ENCODE data around the gene ME3. TPM values are rescaled to one million over a fixed set of nuclear protein-coding genes. Genes with fewer than 3 reads are reported as not detected.

The ME3 gene
- total RNA-seq, 1 experiment from 2014 or later, result 83.8 TPM

DNA sequence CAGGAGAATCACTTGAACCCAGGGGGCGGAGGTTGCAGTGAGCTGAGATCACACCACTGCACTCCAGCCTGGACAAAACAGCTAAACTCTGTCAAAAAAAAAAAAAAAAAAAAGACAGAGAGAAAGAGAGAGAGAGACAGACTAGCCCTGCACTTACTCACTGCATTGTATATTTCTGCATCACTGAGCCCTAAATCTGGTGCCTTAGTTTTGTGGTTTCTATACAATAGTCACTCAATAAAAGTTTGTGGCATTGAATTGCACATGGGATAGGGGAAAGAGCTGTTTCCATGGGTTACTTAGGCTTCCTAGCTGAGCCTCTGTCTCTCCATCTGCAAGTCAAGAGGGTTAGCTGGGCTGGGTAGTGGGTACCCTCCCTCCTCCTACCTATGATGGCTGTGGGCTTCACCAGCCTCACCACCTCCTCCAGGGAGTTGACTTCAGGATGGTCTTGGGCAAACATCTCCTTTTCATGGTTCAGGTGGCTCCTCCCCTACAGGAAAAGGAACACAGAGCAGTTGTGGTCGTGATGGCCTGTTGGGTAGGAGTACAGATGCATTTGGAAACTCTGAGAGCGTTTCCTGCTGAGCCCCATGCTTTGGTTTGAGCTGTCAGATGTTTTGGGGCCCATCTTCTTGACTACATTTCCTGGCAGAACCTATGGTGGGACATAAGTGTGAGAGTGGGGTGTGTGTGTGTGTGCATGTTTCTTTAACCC lies 224.5 kb downstream of the ME3 start:
- no peaks in the 10 kb centered on the region for H3K27me3 ChIP-seq (ENCODE audit: low read length)
- H3K27ac ChIP-seq (ENCODE audit: low read length), result no peak overlapping the region
- POLR2A ChIA-PET (ENCODE audit: unreplicated experiment), result no interaction called here
- BruUV-seq (replicated peaks), result no TSS peak
- no peak overlapping the region for H3K4me3 ChIP-seq (ENCODE audit: low read length)
- ATAC-seq (no peak), DNase-seq (no peak)
- H3K4me1 ChIP-seq (ENCODE audit: insufficient read depth, low read length), result no peaks in the 10 kb centered on the region; the same call in 1 of the 2 replicates
- intact Hi-C loops (cut with micrococcal nuclease), result no loop called here
- no peaks in the 10 kb centered on the region for H3K9me2 ChIP-seq (replicated peaks; ENCODE audit: low read length)
- no peak overlapping the region for H3K9ac ChIP-seq (ENCODE audit: low read length)
- no peak for TF ChIP-seq EZH2 (IDR thresholded peaks at IDR 0.05; ENCODE audit: low read length, unreplicated experiment)
- TF ChIP-seq EZH2phosphoT487 (IDR thresholded peaks at IDR 0.05; ENCODE audit: borderline replicate concordance, low read length), result no peak
- TF ChIP-seq, protein P1, sequence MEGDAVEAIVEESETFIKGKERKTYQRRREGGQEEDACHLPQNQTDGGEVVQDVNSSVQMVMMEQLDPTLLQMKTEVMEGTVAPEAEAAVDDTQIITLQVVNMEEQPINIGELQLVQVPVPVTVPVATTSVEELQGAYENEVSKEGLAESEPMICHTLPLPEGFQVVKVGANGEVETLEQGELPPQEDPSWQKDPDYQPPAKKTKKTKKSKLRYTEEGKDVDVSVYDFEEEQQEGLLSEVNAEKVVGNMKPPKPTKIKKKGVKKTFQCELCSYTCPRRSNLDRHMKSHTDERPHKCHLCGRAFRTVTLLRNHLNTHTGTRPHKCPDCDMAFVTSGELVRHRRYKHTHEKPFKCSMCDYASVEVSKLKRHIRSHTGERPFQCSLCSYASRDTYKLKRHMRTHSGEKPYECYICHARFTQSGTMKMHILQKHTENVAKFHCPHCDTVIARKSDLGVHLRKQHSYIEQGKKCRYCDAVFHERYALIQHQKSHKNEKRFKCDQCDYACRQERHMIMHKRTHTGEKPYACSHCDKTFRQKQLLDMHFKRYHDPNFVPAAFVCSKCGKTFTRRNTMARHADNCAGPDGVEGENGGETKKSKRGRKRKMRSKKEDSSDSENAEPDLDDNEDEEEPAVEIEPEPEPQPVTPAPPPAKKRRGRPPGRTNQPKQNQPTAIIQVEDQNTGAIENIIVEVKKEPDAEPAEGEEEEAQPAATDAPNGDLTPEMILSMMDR (conservative IDR thresholded peaks at IDR 0.05; ENCODE audit: low read depth, low read length), result no peak
- CTCF ChIA-PET, result no interaction called here
- no peaks in the 10 kb centered on the region for H3K79me2 ChIP-seq (ENCODE audit: low read length)
- H4K20me1 ChIP-seq (ENCODE audit: low read length), result no peaks in the 10 kb centered on the region
- no peaks in the 10 kb centered on the region for H3F3A ChIP-seq (ENCODE audit: low read length, unreplicated experiment)
- no peaks in the 10 kb centered on the region for H3K36me3 ChIP-seq (ENCODE audit: low read depth, low read length)
- H3K4me2 ChIP-seq (ENCODE audit: low read length), result no peak overlapping the region
- no peak overlapping the region for H2AFZ ChIP-seq (ENCODE audit: low read length)
- no peaks in the 10 kb centered on the region for H3K9me3 ChIP-seq (ENCODE audit: low read length)

DNA sequence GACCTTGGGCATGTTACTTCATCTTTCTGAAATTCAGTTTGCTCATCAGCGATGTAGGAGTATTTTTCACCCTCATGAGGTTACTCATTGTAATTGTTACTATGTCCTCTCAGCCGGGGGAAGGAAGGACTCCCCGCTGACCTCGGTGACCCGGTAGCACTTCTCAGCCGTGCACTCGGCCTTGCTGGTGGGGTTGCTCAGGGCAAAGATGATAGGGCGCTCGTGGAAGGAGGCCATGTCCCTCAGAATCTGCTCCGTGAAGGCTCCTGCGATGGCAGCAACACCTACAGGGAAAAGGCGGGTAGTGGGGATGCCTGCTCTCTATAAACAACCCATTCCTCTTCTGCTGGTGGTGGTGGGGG lies 225.5 kb downstream of the ME3 start:
- intact Hi-C loops (cut with micrococcal nuclease), result no loop called here
- ChIA-PET POLR2A (ENCODE audit: unreplicated experiment) (no interaction called here), CTCF (no interaction called here)
- Histone ChIP-seq H4K20me1 (ENCODE audit: low read length) (no peaks in the 10 kb centered on the region), H3K9ac (ENCODE audit: low read length) (no peak overlapping the region), H3K4me2 (ENCODE audit: low read length) (no peak overlapping the region), H3K4me3 (ENCODE audit: low read length) (no peak overlapping the region), H3K36me3 (ENCODE audit: low read depth, low read length) (no peaks in the 10 kb centered on the region), H3K9me3 (ENCODE audit: low read length) (no peaks in the 10 kb centered on the region), H3K4me1 (ENCODE audit: insufficient read depth, low read length) (peaks cover 5% of the 10 kb centered on the region), H3K27ac (ENCODE audit: low read length) (no peak overlapping the region), H3K9me2 (replicated peaks; ENCODE audit: low read length) (no peaks in the 10 kb centered on the region), H3K79me2 (ENCODE audit: low read length) (no peaks in the 10 kb centered on the region), H3K27me3 (ENCODE audit: low read length) (no peaks in the 10 kb centered on the region), H2AFZ (ENCODE audit: low read length) (no peak overlapping the region), H3F3A (ENCODE audit: low read length, unreplicated experiment) (no peaks in the 10 kb centered on the region)
- BruUV-seq (replicated peaks), result no TSS peak
- DNase-seq (no peak), ATAC-seq (no peak)
- TF ChIP-seq EZH2phosphoT487 (IDR thresholded peaks at IDR 0.05; ENCODE audit: borderline replicate concordance, low read length) (no peak), EZH2 (IDR thresholded peaks at IDR 0.05; ENCODE audit: low read length, unreplicated experiment) (no peak)
- TF ChIP-seq, protein P1 (conservative IDR thresholded peaks at IDR 0.05; ENCODE audit: low read depth, low read length), result no peak

DNA sequence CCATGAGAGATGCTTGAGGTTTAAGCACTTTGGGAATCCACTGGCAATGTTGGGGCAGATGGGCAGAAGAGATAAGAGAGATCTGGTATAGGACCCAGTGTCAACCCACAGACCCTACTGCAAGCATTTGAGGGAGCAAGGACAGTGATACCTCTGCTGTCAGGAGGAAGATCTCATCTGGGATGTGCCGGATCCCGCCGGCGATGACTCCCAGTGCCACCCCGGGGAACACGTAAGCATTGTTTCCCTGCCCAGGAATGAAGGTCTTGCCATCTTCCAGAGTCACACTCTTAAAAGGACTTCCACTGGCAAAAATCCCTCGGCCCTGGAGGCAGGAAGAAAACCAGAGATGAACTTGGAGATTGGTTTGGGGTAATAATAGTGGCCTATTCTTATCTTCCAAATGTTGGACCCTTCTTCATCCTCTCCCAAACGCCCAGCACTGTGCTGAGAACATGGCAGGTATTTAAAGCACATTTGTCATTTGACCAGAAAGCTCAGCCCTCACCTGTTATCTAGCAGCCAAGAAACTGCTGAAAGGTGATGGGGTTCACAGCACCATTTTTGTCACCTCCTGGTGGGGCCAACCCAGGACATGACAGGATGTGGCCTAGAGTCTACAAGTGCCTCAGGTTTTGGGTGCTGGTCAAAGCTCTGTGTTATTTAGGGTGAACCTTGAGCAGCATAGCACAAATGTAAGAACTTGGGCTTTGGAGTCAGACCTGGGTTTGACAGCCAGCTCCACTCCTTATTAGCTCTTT lies 226.1 kb downstream of the ME3 start:
- H3K4me3 ChIP-seq (ENCODE audit: low read length), result no peak overlapping the region
- H3K9me3 ChIP-seq (ENCODE audit: low read length), result no peaks in the 10 kb centered on the region
- ATAC-seq, result no peak
- H3K79me2 ChIP-seq (ENCODE audit: low read length), result no peaks in the 10 kb centered on the region
- H3K9me2 ChIP-seq (replicated peaks; ENCODE audit: low read length), result no peaks in the 10 kb centered on the region
- intact Hi-C loops (cut with micrococcal nuclease), result no loop called here
- H3K36me3 ChIP-seq (ENCODE audit: low read depth, low read length), result no peaks in the 10 kb centered on the region
- H3K27ac ChIP-seq (ENCODE audit: low read length), result no peak overlapping the region
- DNase-seq, result no peak
- ChIA-PET POLR2A (ENCODE audit: unreplicated experiment) (no interaction called here), CTCF (no interaction called here)
- H3K9ac ChIP-seq (ENCODE audit: low read length), result no peak overlapping the region
- BruUV-seq (replicated peaks), result no TSS peak
- TF ChIP-seq EZH2 (IDR thresholded peaks at IDR 0.05; ENCODE audit: low read length, unreplicated experiment), result no peak
- TF ChIP-seq EZH2phosphoT487 (IDR thresholded peaks at IDR 0.05; ENCODE audit: borderline replicate concordance, low read length), result no peak
- TF ChIP-seq, protein P1 (conservative IDR thresholded peaks at IDR 0.05; ENCODE audit: low read depth, low read length), result no peak
- no peaks in the 10 kb centered on the region for H3F3A ChIP-seq (ENCODE audit: low read length, unreplicated experiment)
- no peaks in the 10 kb centered on the region for H4K20me1 ChIP-seq (ENCODE audit: low read length)
- no peak overlapping the region for H2AFZ ChIP-seq (ENCODE audit: low read length)
- H3K4me1 ChIP-seq (ENCODE audit: insufficient read depth, low read length), result peaks cover 5% of the 10 kb centered on the region
- no peaks in the 10 kb centered on the region for H3K27me3 ChIP-seq (ENCODE audit: low read length)
- H3K4me2 ChIP-seq (ENCODE audit: low read length), result no peak overlapping the region
